GM18868 (cell line): ENCODE results near the gene ITLN2.
"Not testable (repeated sequence)": the region's sequence is repeated elsewhere in the genome, so short reads cannot be mapped to it uniquely, and the experiment has no call there.

ENCODE experiments used
- ATAC-seq: cut with Tn5 transposase; IDR thresholded peaks from one replicate; pipeline ENCODE4 v1.9.1; 2021; ENCODE audit warnings: mild to moderate bottlenecking, moderate library complexity; ENCODE audit not compliant: unreplicated experiment

The ITLN2 gene

DNA sequence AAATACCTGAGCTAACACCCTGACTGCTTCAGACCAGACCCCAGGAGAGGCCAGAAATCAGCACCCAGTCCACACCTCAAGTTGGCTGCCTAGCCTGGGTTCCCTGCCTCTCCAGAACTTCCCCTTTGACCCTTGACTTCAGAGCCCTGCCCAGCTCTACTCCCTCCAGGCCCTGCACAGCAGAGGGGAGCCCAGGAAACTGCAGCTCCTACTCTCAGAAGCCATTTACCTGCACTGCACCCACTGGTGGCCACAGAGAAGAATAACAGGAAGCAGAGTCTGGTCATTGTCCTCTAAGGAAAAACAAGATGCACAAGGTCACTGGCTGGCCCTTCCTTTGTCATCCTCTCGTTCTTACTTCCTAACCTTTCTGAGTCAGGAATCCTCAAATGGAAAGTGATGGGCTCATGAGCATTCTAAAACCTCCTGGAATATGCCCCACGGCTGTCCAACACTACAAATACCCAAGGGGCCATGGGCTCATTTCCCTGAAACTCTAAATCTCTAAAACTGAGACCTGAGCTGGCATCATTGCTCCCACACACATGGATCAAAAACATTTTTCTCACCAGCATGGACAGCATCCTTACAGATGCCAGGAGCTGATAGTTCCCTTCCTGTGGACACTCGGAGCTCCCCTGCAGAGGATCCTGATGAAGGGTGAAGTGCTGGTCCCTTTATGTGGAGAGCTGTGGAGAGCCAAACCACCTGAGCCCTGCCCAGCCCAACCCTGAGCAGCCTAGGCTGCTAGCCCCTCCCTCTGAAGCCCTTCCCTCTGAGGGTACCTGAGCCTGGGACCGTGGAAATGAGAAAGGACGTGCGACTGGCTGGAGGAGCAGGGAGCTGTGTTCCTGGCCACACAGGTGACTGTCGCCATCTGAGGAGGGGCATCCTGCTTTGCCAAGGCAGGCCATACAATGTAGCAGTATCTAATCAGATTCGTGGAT lies at the start of gene ITLN2:
Gene ITLN2 (minus strand): TSS at position 652 of the 947 bp plus-strand sequence. CDS start 68 bp downstream, at position 584.
- peak; percentile 61 for ATAC-seq

DNA sequence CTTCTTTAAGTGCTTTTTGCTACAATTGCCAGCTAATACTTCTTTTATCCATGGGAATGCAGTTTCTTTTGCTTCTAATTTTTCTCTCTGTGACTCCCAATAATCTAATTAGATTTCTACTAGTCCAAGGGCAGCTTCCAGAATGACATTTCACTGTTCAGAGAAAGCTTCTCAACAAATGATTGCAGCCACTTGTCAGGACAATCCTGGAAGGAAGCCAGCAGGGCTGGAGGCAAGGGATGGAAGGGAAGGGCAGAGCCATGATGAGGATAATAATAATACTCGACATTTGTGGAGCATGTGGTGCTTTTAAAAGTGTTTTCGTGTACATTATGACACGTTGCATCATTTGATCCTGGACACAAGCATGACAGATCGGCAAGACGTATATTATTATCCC lies 46.9 kb upstream of the ITLN2 start:
- no peak for ATAC-seq

DNA sequence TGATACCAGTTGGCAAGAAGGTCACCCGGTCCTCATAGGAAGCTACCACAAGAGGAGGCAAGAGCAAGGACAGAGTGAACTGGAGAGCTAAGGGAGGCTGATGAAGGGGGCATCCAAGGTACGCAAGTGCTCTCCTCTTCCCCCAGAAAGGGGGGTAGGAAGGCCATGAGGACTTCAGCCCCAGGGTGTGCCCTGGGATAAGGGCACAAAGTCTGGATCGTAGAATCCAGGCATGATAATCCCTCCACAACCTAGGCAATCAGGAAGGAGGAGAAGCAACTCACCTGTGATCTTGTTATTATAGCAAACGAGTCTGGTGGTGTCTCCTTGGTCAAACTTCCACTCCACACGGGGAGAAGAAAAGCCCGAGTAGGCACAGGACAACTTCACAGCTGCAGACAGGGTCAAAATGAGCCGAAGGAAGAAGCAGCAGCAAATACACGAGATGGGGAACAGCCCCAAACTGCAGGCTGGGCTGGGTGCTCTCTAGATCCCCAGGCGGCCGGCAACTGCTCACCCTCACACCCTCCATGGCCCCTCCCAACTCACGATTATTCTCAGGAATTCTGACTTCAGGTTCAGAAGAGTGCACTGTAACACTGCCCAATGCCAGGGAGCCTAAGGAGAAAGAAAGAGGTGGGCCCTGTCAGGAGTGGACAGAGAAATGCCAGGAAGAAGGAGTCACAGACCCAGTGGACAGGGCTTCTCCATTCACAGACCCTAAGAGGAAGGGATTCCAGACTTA lies 46.3 kb upstream of the ITLN2 start:
- no peak for ATAC-seq

DNA sequence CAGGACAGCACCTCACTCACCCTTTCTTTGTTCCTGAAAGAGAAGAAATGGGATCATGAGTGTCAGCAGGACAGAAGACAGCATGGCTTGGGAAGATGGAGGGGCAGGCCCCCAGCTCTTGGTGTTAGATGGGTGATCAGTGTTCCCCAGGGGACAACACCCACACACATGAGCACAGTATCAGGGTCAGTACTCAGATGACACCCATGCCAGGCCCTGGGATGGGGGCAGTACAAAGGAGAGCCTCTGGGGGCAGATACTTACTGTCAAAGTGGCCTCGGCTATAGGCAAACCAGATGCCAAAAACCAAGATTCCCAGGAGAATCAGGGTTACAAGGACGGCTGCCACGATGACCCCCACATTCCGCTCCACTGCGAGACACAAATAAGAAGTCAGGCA lies 44.8 kb upstream of the ITLN2 start:
- ATAC-seq = no peak

DNA sequence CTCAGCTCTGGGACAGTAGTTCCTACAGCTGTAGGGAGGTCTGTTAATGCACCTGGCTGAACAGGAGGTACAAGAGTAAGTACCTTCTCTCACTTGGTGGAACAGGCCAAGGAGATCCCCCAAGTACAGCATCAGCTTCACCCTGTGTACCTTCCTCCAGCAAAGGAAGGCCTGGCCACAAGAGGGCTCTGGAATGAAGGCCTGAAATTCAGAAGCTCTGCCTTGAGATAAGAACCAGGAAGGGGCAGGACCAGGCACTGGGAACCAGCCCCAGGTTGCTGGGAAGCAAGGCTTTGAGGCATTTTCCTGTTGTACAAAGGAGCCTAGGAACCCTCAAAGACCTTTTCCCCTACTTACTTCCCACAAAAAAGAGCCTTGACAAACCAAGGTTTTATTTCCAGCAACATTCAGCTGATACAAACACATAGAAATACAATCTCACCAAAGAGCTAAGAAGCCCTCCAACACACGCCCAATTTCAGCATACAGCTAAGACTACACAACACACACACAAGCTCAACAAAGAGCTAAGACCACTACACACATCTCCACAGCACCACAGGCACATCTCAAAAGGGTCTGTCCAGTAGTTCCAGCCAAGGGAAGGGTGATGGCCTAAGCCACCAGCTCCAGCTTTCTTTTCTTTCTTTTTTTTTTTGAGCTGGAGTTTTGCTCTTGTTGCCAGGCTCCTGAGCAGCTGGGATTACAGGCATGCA lies 42.9 kb upstream of the ITLN2 start:
- ATAC-seq = peak; percentile 65

DNA sequence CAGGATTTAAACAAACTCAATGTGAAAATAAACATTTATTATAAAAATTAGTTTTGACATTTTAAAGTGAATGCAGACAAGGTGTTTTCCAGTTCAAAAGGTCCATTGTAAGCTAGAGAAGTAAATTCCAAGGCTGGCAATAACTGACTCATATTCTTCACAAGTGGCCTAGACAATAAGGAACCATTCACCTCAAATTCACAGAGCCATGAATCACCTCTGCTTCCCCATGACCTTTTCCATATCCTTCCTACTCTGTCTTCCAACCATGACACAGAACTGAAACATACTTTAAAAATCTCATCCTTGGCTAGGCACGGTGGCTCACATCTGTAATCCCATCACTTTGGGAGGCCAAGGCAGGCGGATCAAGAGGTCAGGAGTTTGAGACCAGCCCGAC lies 41.6 kb upstream of the ITLN2 start:
- no peak for ATAC-seq

DNA sequence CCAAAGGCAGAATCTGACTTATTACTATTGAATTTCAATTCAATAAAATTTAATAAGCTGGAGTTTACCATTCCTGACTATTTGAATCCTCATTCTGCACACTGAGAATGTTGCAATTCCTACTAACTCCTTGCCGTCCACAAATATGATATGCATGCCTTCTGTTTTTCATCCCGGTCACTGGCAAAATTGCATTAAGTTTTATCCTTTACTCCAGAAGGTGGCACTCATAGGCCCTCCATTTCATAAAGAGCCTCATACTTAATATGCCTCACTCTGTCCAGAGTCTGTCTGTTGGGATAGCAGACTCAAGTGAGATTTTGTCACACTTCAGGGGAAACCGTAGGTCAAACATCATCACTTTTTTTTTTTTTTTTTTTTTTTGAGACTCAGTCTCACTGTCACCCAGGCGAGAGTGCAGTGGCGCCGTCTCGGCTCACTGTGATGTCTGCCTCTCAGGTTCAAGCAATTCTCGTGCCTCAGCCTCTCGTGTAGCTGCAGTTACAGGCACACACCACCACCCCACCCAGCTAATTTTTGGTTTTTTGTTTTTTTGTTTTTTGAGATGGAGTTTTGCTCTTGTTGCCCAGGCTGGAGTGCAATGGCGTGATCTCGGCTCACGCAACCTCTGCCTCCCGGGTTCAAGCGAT lies 39.1 kb upstream of the ITLN2 start:
- no peak for ATAC-seq

DNA sequence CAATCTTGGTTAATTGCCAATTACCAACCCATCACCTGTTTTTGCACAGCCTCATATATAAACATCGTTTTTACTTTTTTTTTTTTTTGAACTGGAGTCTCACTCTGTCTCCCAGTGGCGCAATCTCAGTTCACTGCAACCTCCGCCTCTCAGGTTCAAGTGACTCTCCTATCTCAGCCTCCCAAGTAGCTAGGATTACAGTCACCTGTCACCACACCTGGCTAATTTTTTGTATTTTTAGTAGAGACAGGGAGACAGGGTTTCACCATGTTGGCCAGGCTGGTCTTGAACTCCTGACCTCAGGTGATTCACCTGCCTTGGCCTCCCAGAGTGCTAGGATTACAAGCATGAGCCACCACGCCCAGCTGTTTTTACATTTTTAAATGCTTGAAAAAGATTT lies 37.4 kb upstream of the ITLN2 start:
- not testable (repeated sequence) for ATAC-seq

DNA sequence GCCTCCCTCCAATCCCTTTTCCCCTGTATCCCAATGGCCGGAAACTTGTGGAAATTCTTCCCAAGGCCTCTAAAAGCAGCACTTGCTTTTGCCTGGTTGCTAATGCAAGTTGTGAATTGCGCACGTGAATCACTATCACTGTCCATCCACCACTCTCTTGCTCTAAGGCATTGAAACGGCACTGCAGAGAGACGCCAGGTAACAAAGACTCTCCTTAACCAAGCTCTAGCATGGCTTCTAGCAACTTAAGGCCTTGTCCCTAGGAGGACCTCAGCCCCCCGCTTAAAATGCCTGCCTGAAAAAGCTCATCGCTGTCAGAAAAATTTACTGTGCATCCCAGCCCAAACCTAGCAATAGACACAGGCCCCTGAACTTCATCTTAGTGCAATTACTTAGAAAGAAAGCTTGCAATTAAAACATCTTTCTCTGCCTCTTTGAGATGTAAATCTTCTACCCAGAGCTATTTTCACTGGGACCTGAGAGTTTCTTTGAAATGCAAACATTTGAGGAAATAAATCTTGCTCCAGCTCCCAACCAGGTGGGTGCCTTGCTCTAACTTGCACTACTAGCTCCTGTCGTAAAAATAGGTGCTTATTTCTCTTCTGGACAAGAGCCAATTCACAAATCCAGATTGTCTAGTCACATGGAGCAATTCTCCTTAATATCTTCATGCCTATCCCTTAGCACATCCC lies 32.9 kb upstream of the ITLN2 start:
- no peak for ATAC-seq

DNA sequence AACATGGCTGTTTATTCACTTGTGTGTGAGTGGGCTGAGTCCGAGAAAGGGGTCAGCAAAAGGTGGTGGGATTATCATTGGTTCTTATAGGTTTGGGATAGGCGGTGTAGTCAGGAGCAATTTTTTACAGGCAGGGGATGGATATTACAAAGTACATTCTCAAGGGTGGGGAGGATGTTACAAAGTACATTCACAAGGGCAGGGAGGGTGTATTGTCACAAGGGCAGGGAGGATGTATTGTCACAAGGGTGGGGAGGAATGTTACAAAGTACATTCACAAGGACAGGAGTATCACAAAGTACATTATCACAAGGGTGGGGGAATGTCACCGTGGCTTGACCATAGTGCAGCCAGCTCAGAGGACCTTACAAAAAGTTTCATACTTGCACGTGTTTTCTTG lies 31.1 kb upstream of the ITLN2 start:
- no peak for ATAC-seq

DNA sequence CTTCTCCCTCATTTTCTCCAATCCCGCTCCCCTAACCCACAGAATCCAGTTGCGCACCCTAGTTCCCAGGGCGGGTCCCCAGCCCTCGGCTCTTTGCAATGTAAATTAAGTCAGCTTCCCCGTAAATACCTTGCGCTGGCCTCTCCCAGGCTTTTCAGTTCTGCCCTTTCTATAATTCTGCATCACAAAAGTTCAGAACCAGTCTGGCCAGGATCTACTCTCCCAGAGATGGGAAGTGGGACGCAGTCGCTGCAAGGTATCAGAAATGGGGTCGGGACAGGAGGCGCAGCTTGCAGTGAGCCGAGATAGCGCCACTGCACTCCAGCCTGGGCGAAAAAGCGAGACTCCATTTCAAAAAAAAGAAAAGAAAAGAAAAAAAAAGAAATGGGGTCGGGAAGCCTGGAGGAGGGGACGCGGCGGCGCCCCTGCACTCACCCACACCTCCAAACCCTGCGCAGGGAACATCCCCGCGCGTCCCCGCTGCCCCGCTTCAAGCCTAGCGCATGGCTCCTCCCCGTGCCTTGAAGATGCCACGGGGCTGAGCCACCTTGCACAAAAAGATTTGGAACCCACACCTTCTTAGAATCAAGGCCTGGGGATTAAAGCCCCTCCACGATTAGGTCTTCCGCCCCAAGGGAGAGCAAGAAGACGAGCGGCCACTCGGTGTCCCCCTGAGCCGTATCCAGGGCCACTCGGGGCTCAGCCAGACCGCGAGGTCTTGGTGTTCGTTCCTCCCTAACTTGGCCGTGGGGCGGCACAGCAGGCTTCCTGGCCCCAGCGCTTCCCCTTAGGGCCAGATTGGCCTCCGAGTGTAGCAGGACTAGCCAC lies 27.2 kb upstream of the ITLN2 start:
- no peak for ATAC-seq

DNA sequence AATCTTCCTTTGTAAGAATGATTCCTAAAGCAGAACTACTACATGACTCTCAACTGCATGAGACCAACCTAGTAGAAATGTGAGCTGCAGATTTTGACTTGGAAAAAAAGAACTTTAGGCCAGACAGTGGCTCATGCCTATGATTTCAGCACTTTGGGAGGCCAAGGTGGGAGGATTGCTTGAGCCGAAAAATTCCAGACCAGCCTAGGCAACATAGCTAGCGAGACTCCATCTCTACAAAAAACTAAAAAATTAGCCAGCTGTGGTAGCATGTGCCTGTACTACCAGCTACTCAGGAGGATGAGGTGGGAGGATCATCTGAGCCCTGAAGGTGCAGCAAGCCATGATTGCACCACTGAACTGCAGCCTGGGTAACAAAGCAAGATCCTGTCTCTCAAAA lies 24.7 kb upstream of the ITLN2 start:
- ATAC-seq = no peak

DNA sequence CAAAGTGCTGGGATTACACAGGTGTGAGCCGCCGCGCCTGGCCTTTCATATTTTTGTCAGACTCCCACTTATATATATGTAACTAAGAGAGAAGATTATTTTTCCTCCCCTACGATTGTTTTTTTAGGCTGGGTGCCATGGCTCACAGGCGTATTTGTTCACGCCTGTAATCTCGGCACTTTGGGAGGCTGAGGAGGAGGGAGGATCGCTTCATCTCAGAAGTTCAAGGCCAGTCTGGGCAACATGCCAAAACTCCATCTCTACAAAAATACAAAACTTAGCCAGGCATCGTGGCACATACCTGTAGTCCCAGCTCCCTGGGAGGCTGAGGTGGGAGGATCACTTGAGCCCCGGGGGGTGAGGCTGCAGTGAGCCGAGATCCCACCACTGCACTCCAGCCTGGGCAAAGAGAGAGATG lies 23.9 kb upstream of the ITLN2 start:
- no peak for ATAC-seq

DNA sequence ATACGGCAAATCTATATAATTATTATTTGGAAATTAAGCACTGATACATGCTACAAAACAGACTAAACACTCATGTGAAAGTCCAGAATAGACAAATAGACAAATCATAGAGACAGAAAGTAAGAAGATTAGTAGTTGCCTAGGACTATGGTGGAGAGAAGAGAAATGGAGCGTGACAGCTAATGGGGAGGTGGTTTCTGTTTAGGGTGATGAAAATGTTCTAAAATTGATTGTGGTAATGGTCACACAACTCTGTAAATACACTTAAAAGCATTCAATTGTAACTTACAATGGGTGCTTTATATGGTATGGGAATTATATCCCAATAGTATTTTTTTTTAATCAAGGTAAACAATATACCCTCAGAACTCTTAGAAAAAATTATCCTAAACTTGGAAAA lies 20.4 kb upstream of the ITLN2 start:
- peak; percentile 65 for ATAC-seq

DNA sequence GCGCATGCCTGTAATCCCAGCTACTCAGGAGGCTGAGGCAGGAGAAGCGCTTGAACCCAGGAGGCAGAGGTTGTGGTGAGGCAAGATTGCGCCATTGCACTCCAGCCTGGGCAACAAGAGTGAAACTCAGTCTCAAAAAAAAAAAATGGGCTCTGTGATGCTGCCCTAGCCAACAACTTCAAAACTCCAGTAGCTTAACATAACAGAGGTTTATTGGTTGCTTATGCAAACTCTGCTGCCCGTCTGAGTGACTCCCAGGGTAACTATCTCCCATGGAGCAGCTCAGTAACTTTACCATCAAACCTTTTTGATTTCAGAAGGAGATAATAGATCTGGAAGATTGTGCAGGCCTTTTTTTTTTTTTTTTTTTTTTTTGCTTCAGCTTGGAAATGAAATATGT lies 18.9 kb upstream of the ITLN2 start:
- no peak for ATAC-seq

DNA sequence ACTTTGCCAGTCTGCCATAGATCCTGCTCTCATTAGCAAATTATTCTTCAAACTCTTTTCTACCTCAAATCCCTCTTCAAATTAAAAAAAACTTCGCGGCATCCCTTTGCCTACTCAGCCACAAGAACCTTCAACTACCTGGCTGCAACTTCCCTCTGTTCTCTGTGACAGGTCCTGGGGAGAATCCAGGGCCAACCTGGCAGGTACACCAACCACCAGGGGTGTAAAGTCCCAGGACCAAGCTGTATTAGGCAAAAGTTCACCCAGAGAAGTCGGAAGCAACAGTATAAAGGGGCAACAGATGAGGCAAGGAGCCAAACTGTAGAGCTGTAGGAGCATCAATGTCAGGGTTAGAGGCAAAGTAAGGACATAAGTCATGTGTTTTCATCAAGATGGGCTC lies 18.3 kb upstream of the ITLN2 start:
- no peak for ATAC-seq

DNA sequence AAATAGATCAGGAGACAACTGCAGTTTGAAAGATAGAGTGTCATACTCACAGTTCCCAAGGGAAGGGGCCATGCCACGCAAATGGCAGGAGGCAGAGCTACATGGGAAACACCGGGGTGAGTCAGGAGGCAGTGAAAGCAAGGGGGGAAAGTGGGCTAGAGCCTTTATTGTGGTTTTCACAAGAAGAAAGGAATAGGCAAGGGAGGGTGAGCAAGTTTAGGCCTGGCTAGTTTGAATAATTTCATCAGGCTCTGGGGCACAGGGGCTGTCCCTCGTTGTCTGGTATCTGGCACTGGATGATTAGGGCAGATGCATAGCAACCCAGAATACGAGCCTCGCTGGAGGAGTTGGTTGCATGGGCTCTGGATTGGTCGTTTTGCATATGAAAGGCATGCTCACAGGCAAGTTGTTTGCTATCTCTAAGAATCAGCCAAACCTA lies 17.0 kb upstream of the ITLN2 start:
- ATAC-seq = peak; percentile 79

DNA sequence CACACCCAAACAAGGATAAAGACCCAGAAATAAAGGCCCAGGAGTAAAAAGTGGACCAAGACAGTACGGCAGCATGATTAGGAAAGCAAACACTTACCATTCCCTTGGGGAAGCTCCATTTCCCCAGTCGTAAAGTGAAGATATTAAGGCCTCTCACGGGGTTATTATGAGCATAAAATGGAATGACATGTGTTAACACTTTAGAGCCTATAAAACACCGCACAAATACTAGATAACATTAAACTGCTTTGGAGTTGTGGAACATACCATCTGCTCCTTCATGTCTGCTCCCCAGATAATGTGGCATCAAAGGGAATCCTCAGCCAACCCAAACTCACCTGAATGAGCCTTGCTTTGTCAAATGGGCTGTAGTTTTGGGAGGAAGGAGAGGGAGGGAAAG lies 8.9 kb upstream of the ITLN2 start:
- no peak for ATAC-seq

DNA sequence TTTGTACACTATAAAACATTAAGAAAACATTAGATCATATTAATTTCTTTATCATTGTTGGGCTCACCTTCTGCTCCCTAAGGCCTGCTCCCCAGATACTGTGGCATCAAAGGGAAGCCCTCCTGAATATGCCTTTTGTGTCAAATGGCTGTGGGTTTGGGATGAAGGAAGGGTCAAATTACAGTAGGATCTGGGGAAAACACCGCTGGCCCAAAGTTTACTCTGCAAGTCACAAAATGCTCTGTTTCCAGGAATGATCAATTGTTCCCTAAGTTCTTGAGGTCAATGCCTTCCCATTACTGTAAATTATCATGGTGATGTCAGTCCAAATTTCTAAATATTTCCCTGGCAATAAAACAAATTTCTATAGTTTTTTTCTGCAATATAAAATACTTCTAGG lies 6.8 kb upstream of the ITLN2 start:
- ATAC-seq = no peak
